ENCODE measurements around the gene MCUR1.

DNA sequence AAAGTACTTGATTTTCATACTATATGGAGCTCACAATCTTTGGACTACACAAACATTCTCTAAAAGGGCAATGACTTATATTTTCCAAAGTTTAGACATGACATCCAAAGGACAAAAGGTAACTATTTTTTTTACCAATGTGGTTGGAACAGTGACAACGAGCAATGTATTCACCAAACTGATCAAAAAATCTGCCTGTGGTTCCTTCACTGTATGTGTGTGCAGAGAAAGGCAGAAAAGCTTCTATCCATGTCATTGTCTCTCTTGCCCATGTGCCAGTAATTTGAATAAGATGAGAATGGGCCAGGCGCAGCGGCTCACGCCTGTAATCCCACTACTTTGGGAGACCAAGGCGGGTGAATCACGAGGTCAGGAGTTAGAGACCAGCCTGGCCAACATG is 25.5 kb downstream of the MCUR1 start:
- TF ChIP-seq, protein P1, sequence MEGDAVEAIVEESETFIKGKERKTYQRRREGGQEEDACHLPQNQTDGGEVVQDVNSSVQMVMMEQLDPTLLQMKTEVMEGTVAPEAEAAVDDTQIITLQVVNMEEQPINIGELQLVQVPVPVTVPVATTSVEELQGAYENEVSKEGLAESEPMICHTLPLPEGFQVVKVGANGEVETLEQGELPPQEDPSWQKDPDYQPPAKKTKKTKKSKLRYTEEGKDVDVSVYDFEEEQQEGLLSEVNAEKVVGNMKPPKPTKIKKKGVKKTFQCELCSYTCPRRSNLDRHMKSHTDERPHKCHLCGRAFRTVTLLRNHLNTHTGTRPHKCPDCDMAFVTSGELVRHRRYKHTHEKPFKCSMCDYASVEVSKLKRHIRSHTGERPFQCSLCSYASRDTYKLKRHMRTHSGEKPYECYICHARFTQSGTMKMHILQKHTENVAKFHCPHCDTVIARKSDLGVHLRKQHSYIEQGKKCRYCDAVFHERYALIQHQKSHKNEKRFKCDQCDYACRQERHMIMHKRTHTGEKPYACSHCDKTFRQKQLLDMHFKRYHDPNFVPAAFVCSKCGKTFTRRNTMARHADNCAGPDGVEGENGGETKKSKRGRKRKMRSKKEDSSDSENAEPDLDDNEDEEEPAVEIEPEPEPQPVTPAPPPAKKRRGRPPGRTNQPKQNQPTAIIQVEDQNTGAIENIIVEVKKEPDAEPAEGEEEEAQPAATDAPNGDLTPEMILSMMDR (IDR thresholded peaks at IDR 0.05), result no peak
- no peak for TF ChIP-seq EZH2 (IDR thresholded peaks at IDR 0.05; ENCODE audit: borderline replicate concordance, insufficient read depth, low read depth, low read length, poor library complexity, severe bottlenecking)
